Subcutaneous preadipocyte (primary cell): ENCODE results near the gene TIMM10. TPM values are rescaled to one million over a fixed set of nuclear protein-coding genes. Genes with fewer than 3 reads are reported as not detected.

ENCODE experiments used
- small RNA-seq: library from RNA; depleted of rRNA; stranded (forward); fragments of <200 nt; gene quantifications from one replicate; pipeline ENCODE3, GENCODE V24; 2012
- total RNA-seq: library from RNA; depleted of rRNA; stranded (reverse); fragments of >200 nt; gene quantifications from 2 replicates; pipeline ENCODE4 v1.2.3, GENCODE V29; 2012

The TIMM10 gene
- total RNA-seq = 30.9 and 33.4 TPM in 2 replicates

GRCh38 chr11:57530596-57531507 lies at the start of gene TIMM10:
Gene TIMM10, minus strand, starts transcription at chr11:57530754. Its CDS starts 565 bp downstream, at chr11:57530189.

GRCh38 chr11:57567515-57568329 lies 37.2 kb upstream of the TIMM10 start, which contains the start of gene UBE2L6:
Gene UBE2L6, minus strand, starts transcription at chr11:57567672. Its CDS starts 61 bp downstream, at chr11:57567611.

GRCh38 chr11:57536947-57537619 lies 6.5 kb upstream of the TIMM10 start, which contains the start of gene SMTNL1:
Gene SMTNL1, plus strand, starts transcription at chr11:57537595. Its CDS starts 5,048 bp downstream, at chr11:57542643.

GRCh38 chr11:57515332-57516060 lies 15.1 kb downstream of the TIMM10 start, which contains the start of gene SLC43A1:
Gene SLC43A1, minus strand, starts transcription at chr11:57515702. Its CDS starts 1,591 bp downstream, at chr11:57514111.

Small RNA genes within 50 kb of the gene (small RNA-seq; reads per million reads assigned to genes)
- not detected for gene RN7SL605P

Other genes with a start within 250 kb of the TIMM10 start
- 72.5 and 73.9 TPM in 2 replicates for gene TNKS1BP1, start 205.8 kb downstream of the TIMM10 start, total RNA-seq
- 82.7 and 106 TPM in 2 replicates for gene SSRP1, start 194.9 kb downstream of the TIMM10 start, total RNA-seq
- not detected in 2 replicates for gene P2RX3, start 192.4 kb downstream of the TIMM10 start, total RNA-seq
- gene PRG3, start 149.6 kb downstream of the TIMM10 start, total RNA-seq = not detected in 2 replicates
- gene PRG2, start 140.1 kb downstream of the TIMM10 start, total RNA-seq = not detected in 2 replicates
- gene SLC43A3, start 103.6 kb downstream of the TIMM10 start, total RNA-seq = 172 and 210 TPM in 2 replicates
- gene RTN4RL2, start 70.2 kb downstream of the TIMM10 start, total RNA-seq = 0.39 and 1.5 TPM in 2 replicates
- 24.6 and 27.4 TPM in 2 replicates for gene SLC43A1, start 15.1 kb downstream of the TIMM10 start, total RNA-seq
- gene SMTNL1, start 6.8 kb upstream of the TIMM10 start, total RNA-seq = not detected in 2 replicates
- 53.0 and 104 TPM in 2 replicates for gene UBE2L6, start 36.9 kb upstream of the TIMM10 start, total RNA-seq
- 6.5 and 48.9 TPM in 2 replicates for gene SERPING1, start 66.9 kb upstream of the TIMM10 start, total RNA-seq
- gene YPEL4, start 119.2 kb upstream of the TIMM10 start, total RNA-seq = 0.39 and 0.73 TPM in 2 replicates
- gene CLP1, start 127.0 kb upstream of the TIMM10 start, total RNA-seq = 17.6 and 20.9 TPM in 2 replicates
- gene ZDHHC5, start 137.4 kb upstream of the TIMM10 start, total RNA-seq = 38.2 and 56.1 TPM in 2 replicates
- gene MED19, start 181.5 kb upstream of the TIMM10 start, total RNA-seq = 13.6 and 14.5 TPM in 2 replicates
- gene TMX2, start 181.8 kb upstream of the TIMM10 start, total RNA-seq = 67.2 and 80.3 TPM in 2 replicates
- gene SELENOH, start 210.7 kb upstream of the TIMM10 start, total RNA-seq = 49.5 and 65.0 TPM in 2 replicates
- gene BTBD18, start 221.1 kb upstream of the TIMM10 start, total RNA-seq = not detected in 2 replicates
- gene CTNND1, start 231.0 kb upstream of the TIMM10 start, total RNA-seq = 81.6 and 98.1 TPM in 2 replicates